ENCODE data around the gene PSMD1.
"Not testable (repeated sequence)": the region's sequence is repeated elsewhere in the genome, so short reads cannot be mapped to it uniquely, and the experiment has no call there.

The PSMD1 gene

DNA sequence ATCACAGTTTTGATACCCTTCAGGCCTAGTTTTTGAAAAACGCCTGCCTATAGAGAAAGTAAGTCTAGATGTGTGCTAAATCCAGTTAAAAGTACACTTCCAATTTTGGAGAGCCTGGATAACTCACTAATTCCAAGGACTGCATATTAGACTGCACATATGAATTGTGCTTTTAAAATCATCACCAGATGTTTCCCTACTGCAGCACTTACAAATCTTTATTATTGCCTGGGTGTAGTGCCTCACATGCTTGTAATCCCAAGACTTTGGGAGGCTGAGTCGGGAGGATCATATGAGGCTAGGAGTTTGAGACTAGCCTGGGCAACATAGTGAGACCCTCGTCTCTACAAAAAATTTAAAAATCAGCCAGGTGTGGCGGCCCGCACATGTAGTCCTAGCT, 104.0 kb downstream of the PSMD1 start:
- no peak for DNase-seq (ENCODE audit: low spot score)

DNA sequence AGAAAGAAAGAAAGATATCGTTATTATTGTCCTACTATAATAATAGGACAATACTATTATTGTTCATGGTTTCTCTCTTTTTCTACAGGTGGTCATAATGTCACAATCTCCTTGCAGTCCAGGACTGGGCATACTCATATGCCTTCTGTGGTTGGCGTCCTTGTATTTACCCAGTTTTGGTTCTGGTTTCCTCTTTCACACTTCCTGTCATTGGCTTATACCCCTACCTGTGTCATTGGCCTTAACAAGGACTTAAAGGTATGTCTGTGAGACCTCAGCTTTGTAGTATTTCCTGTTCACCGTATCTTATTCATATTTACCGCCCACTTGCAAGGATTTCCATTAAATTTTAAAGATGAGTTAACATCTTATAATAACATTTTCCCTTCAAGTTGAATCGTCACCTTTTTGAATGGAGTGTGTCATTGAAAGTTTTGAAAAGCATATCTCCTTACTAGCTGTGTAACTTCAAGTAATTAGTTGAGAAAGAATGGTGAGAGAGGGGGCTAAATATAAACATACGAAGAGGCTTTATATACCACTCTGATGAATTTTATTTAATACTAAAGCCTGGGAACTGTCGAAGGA, 104.7 kb downstream of the PSMD1 start:
- peak; percentile 54 for DNase-seq (ENCODE audit: low spot score)

GRCh38 chr2:231161877-231162329, 105.2 kb downstream of the PSMD1 start:
- peak; percentile 95 for DNase-seq (ENCODE audit: low spot score)

GRCh38 chr2:231163011-231163410, 106.3 kb downstream of the PSMD1 start:
- DNase-seq (ENCODE audit: low spot score) = no peak

DNA sequence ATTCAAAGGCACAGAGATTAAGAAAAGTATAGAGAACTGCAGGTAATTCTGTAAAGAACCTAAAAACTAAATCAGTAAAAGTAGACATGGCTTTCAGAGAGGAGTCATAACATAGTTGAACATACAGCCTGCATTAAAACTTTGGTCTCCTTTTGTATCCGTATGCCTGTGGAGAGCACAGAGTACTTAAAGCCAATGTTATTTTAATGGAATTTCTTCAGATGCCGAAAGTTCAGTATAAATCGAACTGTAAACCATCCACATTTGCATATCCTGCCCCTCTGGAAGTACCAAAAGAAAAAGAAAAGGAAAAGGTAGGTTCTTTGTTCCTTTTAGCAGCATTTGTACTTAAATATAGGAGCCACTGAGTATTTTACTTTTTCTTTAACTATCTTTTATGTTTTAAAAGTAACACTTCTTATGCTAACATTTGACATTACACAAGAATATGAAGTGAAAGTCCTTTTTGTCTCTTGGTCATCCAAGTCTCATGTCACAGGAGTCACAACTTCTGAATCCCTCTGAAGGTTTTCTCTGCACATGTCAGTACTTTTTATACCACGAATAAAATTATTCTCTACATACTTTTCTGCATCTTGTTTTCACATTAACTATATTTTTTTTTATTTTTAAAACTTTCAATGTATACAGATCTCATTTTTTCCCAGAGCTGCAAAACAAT, 106.9 kb downstream of the PSMD1 start:
- no peak for DNase-seq (ENCODE audit: low spot score)

DNA sequence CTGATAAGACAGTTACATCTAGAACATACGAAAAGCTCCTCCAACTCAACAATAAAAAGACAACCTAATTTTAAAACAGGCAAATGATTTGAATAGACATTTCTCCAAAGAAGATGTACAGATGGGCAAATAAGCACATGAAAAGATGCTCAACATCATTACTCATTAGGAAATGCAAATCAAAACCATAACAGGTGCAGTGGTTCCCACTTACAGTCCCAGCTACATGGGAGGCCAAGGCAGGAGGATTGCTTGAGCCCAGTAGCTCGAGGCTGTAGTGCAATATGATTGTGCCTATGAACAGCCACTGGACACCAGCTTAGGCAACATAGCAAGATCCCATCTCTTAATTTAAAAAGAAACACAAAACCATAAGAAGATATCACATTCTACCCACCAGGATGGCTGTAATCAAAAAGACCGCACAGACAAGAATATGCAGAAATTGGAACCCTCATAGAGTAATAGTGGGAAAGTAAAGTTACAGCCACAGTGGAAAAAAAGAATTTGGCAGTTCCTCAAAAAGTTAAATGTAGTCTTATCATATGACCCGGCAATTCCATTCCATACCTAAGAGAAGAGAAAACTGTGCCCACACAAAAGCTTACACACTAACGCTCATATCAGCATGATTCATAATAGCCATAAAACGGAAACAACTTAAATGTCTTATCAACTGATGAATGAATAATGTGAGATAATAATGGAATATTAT, 111.2 kb downstream of the PSMD1 start:
- DNase-seq (ENCODE audit: low spot score) = no peak

DNA sequence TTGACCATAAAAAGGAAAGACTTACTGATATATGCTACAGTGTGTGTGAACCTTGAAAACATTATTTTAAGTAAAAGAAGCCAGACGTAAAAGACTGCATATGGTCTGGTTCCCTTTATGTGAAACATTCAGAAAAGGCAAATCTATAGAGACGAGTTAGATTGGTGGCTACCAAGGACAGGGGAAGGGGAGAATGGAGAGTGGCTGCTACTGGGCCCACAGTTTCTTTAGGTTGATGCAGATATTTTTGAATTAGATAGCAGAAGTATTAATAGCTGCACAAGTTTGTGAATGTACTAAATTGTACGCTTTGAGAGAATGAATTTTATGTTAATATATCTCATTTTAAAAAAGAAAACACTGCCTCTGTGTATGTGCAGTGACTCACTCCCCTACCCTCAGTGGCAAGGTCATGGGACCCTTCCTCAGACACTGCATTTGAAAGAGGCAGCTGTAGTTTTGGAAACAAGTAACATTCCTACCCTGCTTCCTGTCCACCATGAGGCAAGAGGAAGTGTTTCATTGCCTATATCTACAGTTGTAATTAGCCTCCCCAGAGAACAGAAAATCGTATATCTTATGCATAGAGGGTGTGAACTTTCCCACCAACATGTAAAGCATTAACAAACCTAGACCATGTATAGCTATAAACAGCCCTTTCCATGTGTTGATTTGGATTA, 111.9 kb downstream of the PSMD1 start:
- no peak for DNase-seq (ENCODE audit: low spot score)

DNA sequence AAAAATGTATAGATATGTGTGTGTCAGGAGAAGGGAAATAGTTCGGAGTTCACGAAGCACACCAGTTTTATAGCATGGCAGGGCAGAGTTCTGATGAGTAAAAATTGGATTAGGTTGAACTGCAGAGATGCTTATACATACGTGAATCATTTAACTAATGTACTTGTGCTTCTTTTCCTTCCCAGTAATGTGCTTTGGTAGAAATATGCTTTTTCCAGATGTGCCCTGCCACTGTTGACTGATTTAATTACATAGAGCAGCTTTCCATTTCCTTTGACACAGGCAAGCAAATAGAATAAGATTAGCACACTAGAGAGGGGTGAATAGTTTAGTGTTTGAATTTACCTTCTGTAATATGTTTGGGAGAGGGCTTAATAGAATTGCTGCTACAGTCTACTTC, 112.8 kb downstream of the PSMD1 start:
- DNase-seq (ENCODE audit: low spot score) = no peak

- no peak for DNase-seq (ENCODE audit: low spot score)
Observed at GRCh38 chr2:231170055-231170454, 113.4 kb downstream of the PSMD1 start.

GRCh38 chr2:231172025-231172424, 115.4 kb downstream of the PSMD1 start:
- DNase-seq (ENCODE audit: low spot score) = no peak

GRCh38 chr2:231174211-231174651, 117.6 kb downstream of the PSMD1 start:
- DNase-seq (ENCODE audit: low spot score) = no peak

DNA sequence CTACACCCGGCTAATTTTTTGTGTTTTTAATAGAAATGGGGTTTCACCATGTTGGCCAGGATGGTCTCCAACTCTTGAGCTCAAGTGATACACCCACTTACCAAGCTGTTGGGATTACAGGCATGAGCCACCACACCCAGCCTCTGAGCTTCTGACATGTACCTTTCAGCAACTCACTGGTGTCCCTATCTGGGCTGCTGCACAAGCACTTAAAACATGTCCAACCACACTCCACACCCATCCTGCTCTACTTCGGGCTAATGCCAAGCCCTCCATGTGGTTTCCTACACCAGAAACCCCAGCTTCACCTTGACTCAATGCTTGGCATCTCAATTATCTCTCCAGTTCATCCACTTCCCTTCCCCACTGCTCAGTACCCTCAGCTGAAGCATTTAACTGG, 119.4 kb downstream of the PSMD1 start:
- no peak for DNase-seq (ENCODE audit: low spot score)

DNA sequence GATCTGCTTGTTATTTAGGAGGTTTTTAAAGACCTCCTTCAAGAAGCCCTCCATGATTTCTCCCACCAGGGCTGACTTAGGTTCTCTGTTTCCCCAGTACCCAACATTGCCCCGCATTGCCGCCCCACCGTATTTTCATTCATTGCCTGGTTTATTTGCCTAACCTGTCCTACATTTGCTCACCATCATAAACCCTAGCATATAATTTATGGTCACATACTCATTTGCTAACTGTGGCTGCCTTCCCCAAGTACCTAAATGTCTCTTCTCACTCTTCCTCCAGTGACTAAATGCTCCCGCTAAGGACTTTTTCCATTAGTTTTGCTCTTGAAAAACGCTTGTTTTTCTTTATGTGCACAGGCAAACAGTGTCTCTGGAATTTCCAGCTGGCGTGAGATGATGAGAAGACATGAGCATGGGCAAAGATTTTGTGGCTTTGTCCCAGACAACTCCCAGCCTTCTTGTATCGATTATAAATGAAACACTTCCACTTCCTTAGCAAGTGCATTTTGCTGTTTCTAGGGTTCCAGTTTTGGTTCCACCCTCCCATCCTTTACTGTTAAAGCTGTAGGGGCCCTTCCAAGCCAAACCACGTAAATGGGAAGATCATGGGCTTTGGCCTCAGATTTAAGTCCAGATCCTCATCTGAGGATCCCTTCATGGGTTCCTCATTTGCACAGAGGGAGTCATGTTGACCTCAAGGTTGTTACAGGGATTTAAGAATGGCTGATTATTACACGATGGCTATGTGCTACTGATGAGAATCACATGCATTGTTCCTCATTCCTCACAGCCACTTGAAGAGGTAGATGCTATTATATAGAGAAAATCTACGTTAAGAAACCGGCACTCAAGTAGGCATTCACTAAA, 120.7 kb downstream of the PSMD1 start:
- DNase-seq (ENCODE audit: low spot score) = no peak

GRCh38 chr2:231178805-231179204, 122.1 kb downstream of the PSMD1 start:
- not testable (repeated sequence) for DNase-seq (ENCODE audit: low spot score)

- peak; percentile 82 for DNase-seq (ENCODE audit: low spot score)
Observed at GRCh38 chr2:231181860-231182512, 125.3 kb downstream of the PSMD1 start.

GRCh38 chr2:231182513-231182899, 125.8 kb downstream of the PSMD1 start:
- DNase-seq (ENCODE audit: low spot score) = no peak

- DNase-seq (ENCODE audit: low spot score) = no peak
Observed at GRCh38 chr2:231183851-231184250, 127.2 kb downstream of the PSMD1 start.

GRCh38 chr2:231184319-231184718, 127.7 kb downstream of the PSMD1 start:
- no peak for DNase-seq (ENCODE audit: low spot score)

- DNase-seq (ENCODE audit: low spot score) = no peak
Observed at GRCh38 chr2:231185050-231185725, 128.5 kb downstream of the PSMD1 start.

DNA sequence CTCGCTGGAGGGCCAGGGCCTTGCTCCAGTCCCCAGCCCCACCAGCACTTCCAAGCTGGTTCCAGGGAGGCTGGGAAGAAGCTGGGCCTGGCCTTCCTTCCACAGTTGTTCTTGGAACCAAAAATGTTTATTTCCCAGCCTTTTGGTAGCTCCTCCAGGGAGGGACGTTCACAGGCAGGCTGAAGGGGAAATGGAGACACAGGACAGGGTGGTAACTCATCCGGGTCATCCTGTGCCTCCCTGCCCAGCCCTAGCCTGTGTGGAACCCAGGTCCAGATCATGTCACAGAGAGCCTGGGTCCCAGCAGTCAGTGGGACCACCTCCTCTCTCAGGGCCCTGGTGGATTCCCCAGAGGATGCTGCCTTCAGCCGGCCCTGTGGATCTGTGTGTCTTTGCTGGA, 129.2 kb downstream of the PSMD1 start:
- DNase-seq (ENCODE audit: low spot score) = no peak

- DNase-seq (ENCODE audit: low spot score) = no peak
Observed at GRCh38 chr2:231186325-231186724, 129.7 kb downstream of the PSMD1 start.
